HepG2 (cell line): ENCODE results near the gene FIS1. TPM values are rescaled to one million over a fixed set of nuclear protein-coding genes. Genes with fewer than 3 reads are reported as not detected.

ENCODE experiments used
- ARNT ChIP-seq: fragments of 450-650 bp; IDR thresholded peaks from 2 replicates; pipeline ENCODE4 v1.6.1; 2017
- ELF3 ChIP-seq: IDR thresholded peaks from 2 replicates; pipeline ENCODE4 v1.6.1; 2016; ENCODE audit warnings: missing genetic modification reagents, missing compliant biosample characterization
- FOXA1 ChIP-seq, 2 experiments: fragments of 450-650 bp in 1 of 2; sonication (generic) in 1 of 2; formaldehyde crosslinking in 1 of 2; IDR thresholded peaks; 2 replicates each; pipeline versions ENCODE4 v1.4.0 to v1.6.1; 2016 to 2020; ENCODE audit warnings: missing genetic modification reagents in 1 of 2
- FOXJ3 ChIP-seq: sonication (generic); formaldehyde crosslinking; IDR thresholded peaks from 2 replicates; pipeline ENCODE4 v1.4.0; 2020; ENCODE audit warnings: missing genetic modification reagents, mild to moderate bottlenecking, borderline replicate concordance
- GABPB1 ChIP-seq: IDR thresholded peaks from 2 replicates; pipeline ENCODE4 v1.6.1; 2016; ENCODE audit warnings: mild to moderate bottlenecking, missing genetic modification reagents, moderate library complexity, missing compliant biosample characterization
- KLF12 ChIP-seq: sonication (generic); formaldehyde crosslinking; IDR thresholded peaks from 2 replicates; pipeline ENCODE4 v1.4.0; 2020; ENCODE audit warnings: missing genetic modification reagents, borderline replicate concordance
- PTBP1 ChIP-seq: fragments of 200-400 bp; formaldehyde crosslinking; IDR thresholded peaks from 2 replicates; pipeline ENCODE4 v1.6.1; 2018; ENCODE audit warnings: low read length, low read depth; ENCODE audit not compliant: poor library complexity, severe bottlenecking
- SALL1 ChIP-seq: sonication (generic); formaldehyde crosslinking; IDR thresholded peaks from 2 replicates; pipeline ENCODE4 v1.8.0; 2022; ENCODE audit warnings: mild to moderate bottlenecking, missing genetic modification reagents
- ZBTB8A ChIP-seq: sonication (generic); formaldehyde crosslinking; IDR thresholded peaks from 2 replicates; pipeline ENCODE4 v1.4.0; 2020; ENCODE audit warnings: mild to moderate bottlenecking, low read depth, missing genetic modification reagents, borderline replicate concordance
- ZMYM4 ChIP-seq: sonication (generic); formaldehyde crosslinking; IDR thresholded peaks from 2 replicates; pipeline ENCODE4 v1.8.1; 2023; ENCODE audit warnings: mild to moderate bottlenecking, missing genetic modification reagents
- ZNF431 ChIP-seq: sonication (generic); formaldehyde crosslinking; IDR thresholded peaks from 2 replicates; pipeline ENCODE4 v1.9.0; 2022; ENCODE audit warnings: missing genetic modification reagents, low read depth, mild to moderate bottlenecking, borderline replicate concordance
- ZSCAN29 ChIP-seq: sonication (generic); formaldehyde crosslinking; conservative IDR thresholded peaks from 2 replicates; pipeline ENCODE4 v1.4.0; 2020; ENCODE audit warnings: mild to moderate bottlenecking, missing genetic modification reagents
- polyA plus RNA-seq, 8 experiments: library from polyadenylated mRNA; depleted of rRNA in 3 of 8; stranded (reverse) in 7 of 8; unstranded in 1 of 8; fragments of >200 nt; fragmentation: Illumina TruSeq in 4 of 8; extraction: Trizol in 4 of 8; gene quantifications; 2 replicates each; pipeline versions ENCODE4 v1.2.1 to v1.2.3, GENCODE V29; 2011 to 2016; ENCODE audit warnings: low read depth in 4 of 8, missing spikeins in 1 of 8, mixed read lengths in 1 of 8; ENCODE audit not compliant: insufficient read depth in 1 of 8
- total RNA-seq, 5 experiments: library from RNA; depleted of rRNA; stranded (reverse); fragments of >200 nt; fragmentation: Illumina TruSeq; extraction: Trizol; gene quantifications; 2 replicates each; pipeline ENCODE4 v1.2.3, GENCODE V29; 2016; ENCODE audit warnings: low read depth in 1 of 5
- TF ChIP-seq, protein P1 (sequence below): IDR thresholded peaks from 2 replicates; pipeline ENCODE4 v1.6.1; 2016
- TF ChIP-seq, protein P2 (sequence below): sonication (generic); formaldehyde crosslinking; IDR thresholded peaks from 2 replicates; pipeline ENCODE4 v1.4.0; 2020; ENCODE audit warnings: missing genetic modification reagents
- TF ChIP-seq, protein P3 (sequence below): sonication (generic); formaldehyde crosslinking; IDR thresholded peaks from 2 replicates; pipeline ENCODE4 v1.8.0; 2022; ENCODE audit warnings: missing genetic modification reagents, mild to moderate bottlenecking, inconsistent platforms, borderline replicate concordance
- TF ChIP-seq, protein P4 (sequence below), 2 experiments: sonication (generic) in 1 of 2; formaldehyde crosslinking in 1 of 2; IDR thresholded peaks; 2 replicates each; pipeline versions ENCODE4 v1.4.0 to v1.6.1; 2016 to 2020; ENCODE audit warnings: borderline replicate concordance in 1 of 2, low read depth in 1 of 2, mild to moderate bottlenecking in 1 of 2, missing genetic modification reagents in 1 of 2
- TF ChIP-seq, protein P5 (sequence below): sonication (generic); formaldehyde crosslinking; IDR thresholded peaks from 2 replicates; pipeline ENCODE4 v1.5.1; 2020; ENCODE audit warnings: mild to moderate bottlenecking, missing genetic modification reagents, moderate library complexity
- TF ChIP-seq, protein P6 (sequence below): sonication (generic); formaldehyde crosslinking; conservative IDR thresholded peaks from 2 replicates; pipeline ENCODE4 v1.4.0; 2020; ENCODE audit warnings: missing genetic modification reagents

FIS1 gene
- total and polyA plus RNA-seq, 2 of the 13 experiments (the other 11 are each of a cell fraction or from before 2014, with no cell fraction given), result 97.5 to 101 TPM

DNA sequence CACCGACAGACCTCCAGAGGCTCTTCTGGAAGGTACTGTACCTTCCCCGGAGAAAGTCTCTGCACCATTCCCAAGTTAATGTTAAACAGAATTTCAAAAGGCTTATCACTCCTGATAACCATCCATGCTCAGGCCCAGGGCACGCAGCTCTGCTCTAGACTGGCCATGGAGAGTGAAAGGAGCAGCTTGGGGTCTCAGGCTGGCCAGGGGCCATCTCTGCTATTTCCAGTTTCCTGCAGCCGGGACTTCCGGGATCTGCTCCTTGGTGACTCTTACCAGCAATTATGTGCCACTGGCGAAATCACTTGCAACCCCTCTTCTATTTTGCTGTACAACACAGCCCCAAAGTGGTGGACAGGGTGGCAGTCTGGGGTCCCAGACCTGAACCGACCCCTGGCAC is 13.2 kb downstream of the FIS1 start (continued):
- TF ChIP-seq, protein P1, sequence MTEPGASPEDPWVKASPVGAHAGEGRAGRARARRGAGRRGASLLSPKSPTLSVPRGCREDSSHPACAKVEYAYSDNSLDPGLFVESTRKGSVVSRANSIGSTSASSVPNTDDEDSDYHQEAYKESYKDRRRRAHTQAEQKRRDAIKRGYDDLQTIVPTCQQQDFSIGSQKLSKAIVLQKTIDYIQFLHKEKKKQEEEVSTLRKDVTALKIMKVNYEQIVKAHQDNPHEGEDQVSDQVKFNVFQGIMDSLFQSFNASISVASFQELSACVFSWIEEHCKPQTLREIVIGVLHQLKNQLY (CRISPR knock-in tag), result peak; percentile 46; the same call in 1 of the 2 replicates
- TF ChIP-seq, protein P2, sequence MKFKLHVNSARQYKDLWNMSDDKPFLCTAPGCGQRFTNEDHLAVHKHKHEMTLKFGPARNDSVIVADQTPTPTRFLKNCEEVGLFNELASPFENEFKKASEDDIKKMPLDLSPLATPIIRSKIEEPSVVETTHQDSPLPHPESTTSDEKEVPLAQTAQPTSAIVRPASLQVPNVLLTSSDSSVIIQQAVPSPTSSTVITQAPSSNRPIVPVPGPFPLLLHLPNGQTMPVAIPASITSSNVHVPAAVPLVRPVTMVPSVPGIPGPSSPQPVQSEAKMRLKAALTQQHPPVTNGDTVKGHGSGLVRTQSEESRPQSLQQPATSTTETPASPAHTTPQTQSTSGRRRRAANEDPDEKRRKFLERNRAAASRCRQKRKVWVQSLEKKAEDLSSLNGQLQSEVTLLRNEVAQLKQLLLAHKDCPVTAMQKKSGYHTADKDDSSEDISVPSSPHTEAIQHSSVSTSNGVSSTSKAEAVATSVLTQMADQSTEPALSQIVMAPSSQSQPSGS, result peak; percentile 17; the same call in 1 of the 2 replicates
- TF ChIP-seq, protein P3, sequence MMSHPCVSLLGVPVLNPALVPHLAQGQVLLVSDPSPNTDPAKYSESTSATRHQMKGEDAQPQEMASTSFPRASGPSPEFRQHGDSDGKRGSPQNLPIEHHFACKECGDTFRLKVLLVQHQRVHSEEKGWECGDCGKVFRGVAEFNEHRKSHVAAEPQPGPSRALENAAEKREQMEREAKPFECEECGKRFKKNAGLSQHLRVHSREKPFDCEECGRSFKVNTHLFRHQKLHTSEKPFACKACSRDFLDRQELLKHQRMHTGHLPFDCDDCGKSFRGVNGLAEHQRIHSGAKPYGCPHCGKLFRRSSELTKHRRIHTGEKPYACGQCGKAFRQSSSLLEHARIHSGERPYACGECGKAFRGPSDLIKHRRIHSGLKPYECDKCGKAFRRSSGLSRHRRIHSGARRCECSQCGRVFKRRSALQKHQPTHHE (CRISPR knock-in tag), result no peak
- TF ChIP-seq KLF12 (CRISPR knock-in tag) (no peak), ELF3 (peak; percentile 24; the same call in 1 of the 2 replicates), PTBP1 (no peak), ARNT (no peak), ZSCAN29 (CRISPR knock-in tag) (0 out of 2 replicates have a peak, but pooled peaks have one; percentile 43), FOXJ3 (no peak), SALL1 (CRISPR knock-in tag) (peak; percentile 28; the same call in 1 of the 2 replicates), ZNF431 (CRISPR knock-in tag) (no peak), ZBTB8A (CRISPR knock-in tag) (no peak), FOXA1 (IDR thresholded peaks at IDR 0.05) (no peak), FOXA1 (CRISPR knock-in tag; IDR thresholded peaks at IDR 0.05) (no peak), ZMYM4 (CRISPR knock-in tag) (no peak), GABPB1 (CRISPR knock-in tag) (0 out of 2 replicates have a peak, but pooled peaks have one; percentile 14)
- TF ChIP-seq, protein P4, sequence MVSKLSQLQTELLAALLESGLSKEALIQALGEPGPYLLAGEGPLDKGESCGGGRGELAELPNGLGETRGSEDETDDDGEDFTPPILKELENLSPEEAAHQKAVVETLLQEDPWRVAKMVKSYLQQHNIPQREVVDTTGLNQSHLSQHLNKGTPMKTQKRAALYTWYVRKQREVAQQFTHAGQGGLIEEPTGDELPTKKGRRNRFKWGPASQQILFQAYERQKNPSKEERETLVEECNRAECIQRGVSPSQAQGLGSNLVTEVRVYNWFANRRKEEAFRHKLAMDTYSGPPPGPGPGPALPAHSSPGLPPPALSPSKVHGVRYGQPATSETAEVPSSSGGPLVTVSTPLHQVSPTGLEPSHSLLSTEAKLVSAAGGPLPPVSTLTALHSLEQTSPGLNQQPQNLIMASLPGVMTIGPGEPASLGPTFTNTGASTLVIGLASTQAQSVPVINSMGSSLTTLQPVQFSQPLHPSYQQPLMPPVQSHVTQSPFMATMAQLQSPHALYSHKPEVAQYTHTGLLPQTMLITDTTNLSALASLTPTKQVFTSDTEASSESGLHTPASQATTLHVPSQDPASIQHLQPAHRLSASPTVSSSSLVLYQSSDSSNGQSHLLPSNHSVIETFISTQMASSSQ (IDR thresholded peaks at IDR 0.05; ENCODE audit: low read depth), result peak; percentile 69
- TF ChIP-seq, protein P4 (CRISPR knock-in tag; IDR thresholded peaks at IDR 0.05; ENCODE audit: borderline replicate concordance), result peak; percentile 82; the same call in 1 of the 2 replicates
- TF ChIP-seq, protein P5, sequence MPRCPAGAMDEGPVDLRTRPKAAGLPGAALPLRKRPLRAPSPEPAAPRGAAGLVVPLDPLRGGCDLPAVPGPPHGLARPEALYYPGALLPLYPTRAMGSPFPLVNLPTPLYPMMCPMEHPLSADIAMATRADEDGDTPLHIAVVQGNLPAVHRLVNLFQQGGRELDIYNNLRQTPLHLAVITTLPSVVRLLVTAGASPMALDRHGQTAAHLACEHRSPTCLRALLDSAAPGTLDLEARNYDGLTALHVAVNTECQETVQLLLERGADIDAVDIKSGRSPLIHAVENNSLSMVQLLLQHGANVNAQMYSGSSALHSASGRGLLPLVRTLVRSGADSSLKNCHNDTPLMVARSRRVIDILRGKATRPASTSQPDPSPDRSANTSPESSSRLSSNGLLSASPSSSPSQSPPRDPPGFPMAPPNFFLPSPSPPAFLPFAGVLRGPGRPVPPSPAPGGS (CRISPR knock-in tag), result no peak
- TF ChIP-seq, protein P6, sequence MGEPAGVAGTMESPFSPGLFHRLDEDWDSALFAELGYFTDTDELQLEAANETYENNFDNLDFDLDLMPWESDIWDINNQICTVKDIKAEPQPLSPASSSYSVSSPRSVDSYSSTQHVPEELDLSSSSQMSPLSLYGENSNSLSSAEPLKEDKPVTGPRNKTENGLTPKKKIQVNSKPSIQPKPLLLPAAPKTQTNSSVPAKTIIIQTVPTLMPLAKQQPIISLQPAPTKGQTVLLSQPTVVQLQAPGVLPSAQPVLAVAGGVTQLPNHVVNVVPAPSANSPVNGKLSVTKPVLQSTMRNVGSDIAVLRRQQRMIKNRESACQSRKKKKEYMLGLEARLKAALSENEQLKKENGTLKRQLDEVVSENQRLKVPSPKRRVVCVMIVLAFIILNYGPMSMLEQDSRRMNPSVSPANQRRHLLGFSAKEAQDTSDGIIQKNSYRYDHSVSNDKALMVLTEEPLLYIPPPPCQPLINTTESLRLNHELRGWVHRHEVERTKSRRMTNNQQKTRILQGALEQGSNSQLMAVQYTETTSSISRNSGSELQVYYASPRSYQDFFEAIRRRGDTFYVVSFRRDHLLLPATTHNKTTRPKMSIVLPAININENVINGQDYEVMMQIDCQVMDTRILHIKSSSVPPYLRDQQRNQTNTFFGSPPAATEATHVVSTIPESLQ (CRISPR knock-in tag), result no peak
